ENCODE data around the gene MZT2A.
"Not testable (repeated sequence)": the region's sequence is repeated elsewhere in the genome, so short reads cannot be mapped to it uniquely, and the experiment has no call there.

MZT2A gene

DNA sequence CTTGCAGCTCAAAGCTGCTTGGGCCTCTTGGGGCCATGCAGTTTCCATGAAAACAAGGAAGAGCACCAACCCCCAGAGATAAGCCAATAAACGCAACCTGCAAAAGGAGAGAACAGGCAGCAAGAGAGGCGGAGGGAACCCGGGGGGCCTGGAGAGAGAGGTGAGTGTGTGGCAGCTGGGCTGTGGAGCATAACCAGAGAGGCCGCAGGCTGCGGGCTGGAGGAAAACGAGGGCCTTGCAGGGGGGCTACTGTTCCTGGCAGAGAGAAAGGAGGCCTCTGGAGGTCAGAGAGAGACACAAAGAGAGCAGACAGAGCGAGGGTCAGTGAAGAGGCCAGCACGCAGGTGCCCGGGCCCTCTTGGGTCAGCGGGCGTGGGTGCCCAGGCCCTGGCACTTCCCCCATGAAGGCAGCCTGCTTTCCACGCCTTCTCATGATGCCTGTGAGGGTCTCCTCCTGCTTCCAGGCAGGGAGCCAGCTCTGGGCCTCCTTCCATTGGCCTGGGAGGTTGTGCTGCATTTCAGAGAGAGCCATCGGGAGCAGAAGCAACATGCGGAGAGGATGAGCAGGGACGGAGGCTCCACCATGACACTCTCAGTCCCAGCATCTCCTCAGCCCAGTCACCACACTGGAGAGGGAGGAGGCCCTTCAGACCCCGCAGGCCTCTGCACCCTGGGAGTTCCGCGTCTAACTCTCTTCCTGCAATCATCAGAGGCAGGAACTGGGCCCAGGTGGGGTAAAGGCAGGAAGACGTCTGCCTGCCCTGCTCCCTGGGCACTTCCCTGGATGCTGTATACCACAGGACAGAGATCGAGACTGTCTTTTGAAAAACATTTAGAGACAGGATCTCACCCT is 1.4 kb downstream of the MZT2A start:
- not testable (repeated sequence) for DNase-seq

DNA sequence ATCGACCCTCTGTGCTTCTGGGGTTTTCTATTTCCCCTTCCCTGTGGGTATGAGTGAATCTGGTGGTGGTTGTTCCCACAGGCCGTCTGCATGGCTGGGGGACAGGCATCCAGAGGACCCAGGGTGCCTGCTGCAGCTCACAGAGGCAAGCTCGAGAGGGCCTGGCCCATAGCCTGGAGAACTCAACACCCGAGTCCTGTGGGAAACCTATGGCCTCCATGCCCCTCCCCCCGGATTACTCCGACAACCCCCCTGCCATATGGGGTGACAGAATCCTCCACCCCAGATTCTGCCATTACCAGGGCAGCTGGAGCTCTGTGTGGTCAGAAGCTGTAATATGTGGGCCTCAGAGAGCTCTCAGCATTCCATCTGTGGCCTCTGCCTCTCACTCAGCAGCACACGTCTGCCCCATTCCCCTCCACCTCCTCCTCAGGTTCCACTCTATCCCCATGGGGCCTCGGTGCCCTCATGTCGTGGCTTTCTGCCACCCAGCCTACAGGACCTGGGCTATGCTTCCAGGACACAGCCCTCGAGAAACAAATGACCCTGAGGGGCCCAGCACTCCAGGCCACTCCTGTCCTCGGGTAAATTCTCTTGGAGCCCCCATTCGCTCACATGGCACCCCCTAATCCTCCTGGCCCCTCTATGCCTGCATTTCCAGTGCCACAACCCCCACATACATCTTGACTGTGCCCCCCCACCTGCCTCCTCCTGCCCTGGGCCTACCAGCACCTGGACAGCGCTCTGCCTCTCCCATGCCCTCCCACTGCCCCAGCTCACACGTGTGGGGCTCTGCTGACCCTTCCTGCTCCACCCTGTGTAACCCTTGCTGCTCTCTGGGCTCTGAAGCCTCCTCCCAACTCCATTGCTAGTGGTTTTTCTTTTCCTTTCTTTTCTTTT is 3.6 kb downstream of the MZT2A start:
- DNase-seq, result no peak

DNA sequence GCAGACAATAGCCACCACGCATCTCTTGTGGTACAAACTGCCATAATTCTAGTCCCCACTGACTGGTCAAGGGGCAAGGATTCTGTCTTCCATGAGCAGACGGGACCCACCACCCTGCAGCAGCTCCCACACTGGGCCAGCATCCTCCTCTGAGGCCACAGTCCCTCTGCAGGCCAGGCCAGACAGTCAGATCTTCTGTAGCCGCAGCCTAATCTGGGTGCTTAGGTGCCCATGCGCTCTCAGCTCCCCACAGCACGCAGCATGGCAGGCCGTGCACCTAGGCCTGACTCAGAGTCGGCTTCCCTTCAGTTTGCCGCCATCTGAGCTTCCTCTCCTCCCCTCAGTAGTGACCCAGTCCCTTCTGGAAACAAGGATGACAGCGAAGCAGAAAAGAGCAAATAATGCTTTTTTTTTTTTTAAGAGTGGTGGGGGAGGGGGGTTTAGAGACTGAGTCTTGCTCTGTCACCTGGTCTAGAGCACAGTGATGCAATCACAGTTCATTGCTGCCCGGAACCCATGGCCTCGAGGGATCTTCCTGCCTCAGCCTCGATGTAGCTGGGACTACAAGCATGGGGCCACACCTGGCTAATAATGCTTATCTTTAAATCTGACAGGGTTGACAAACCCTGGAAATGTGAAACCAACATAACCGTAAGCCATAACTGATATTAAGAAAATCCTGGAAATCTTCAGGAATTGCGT is 5.8 kb downstream of the MZT2A start:
- DNase-seq, result not testable (repeated sequence)

DNA sequence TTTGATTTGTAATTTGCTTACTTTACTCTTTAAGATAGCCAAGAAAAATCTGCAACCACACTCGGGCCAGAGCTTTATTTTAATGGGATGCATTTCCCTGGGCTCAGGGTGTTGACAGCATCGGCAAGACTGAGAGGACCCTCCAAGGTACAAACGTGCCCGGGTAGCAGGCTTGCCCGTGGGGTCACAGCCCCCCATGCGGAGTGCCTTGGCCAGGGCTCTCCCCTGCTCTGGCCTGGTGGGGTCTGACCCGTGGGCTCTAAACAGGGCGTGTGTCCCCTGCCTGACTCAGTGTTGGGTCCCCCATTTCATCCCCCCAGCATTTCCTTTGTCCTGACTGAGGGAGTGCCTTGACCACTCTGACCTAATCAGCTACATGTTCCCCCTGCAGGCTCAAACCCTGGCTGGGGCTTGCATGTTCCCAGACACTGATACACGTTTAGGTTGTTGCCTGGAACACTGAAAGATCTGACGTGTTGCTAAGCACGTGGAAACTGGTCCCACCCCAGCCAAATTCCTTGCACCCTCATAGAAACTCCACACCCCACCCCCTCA is 7.2 kb downstream of the MZT2A start:
- not testable (repeated sequence) for DNase-seq

DNA sequence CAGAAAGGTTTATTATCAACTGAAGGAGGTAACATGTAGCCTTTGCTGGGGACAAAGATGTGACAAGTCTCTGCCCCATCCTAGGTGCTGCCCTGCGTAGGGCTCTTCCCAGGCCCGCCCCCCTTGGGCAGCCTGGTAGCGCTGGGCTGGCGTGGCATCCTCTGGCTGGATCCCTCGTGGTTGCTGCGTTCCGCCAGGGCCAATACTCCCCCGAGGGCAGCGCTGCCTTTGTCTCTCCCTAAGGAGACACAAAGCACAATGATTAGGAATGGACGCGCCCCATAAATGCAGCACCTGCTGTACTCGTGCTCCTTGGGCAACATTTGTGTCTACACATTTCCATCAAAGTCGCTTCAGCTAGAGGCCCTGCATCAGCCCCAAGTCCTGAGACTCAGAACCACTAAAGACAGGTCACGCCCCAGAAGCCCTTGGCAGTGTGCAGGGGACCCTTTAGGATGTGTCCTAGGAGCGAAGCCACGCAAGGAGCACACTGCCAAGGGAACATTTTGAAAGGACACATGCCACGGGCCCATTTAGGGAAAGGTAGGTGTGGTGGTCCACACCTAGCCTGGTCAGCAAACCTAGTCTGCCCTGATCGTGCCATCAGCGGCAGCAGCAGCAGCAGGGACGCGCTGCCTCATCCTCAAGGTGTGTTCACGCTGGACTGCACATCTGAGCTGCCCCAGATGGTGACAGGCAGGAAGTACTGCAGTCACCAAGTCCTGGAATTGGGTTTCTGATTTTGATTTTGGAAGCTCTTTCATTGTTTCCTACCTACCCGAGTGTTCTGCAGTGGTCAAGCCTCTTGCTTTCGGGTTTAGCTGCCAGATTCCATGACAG is 8.0 kb downstream of the MZT2A start:
- DNase-seq, result not testable (repeated sequence)

DNA sequence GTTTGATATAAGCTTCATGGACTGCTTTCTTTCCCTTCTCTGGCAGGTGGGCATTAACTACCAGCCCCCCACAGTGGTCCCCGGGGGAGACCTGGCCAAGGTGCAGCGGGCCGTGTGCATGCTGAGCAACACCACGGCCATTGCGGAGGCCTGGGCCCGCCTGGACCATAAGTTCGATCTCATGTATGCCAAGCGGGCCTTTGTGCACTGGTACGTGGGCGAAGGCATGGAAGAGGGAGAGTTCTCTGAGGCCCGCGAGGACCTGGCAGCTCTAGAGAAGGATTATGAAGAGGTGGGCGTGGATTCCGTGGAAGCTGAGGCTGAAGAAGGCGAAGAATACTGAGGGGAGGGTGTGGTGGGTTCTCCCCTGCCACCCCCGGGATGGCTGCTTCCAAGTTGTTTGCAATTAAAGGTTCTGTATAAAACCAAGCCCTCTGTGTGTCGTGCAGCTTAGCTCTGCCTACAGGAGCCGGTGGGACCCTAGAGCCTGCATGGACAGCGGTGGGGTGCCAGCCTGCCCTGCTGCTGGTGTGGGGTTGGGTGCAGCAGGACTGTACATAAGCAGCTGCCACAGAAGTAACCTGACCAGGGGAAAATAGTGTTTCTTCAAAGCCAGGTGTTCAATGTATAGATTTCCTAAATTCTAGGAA is 9.6 kb downstream of the MZT2A start:
- DNase-seq, result not testable (repeated sequence)

DNA sequence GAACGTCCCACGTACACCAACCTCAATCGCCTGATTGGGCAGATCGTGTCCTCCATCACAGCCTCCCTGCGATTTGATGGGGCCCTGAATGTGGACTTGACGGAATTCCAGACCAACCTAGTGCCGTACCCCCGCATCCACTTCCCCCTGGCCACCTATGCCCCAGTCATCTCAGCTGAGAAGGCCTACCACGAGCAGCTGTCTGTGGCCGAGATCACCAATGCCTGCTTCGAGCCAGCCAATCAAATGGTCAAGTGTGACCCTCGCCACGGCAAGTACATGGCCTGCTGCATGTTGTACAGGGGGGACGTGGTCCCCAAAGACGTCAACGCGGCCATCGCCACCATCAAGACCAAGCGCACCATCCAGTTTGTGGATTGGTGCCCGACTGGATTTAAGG is 11.8 kb downstream of the MZT2A start:
- DNase-seq, result not testable (repeated sequence)

DNA sequence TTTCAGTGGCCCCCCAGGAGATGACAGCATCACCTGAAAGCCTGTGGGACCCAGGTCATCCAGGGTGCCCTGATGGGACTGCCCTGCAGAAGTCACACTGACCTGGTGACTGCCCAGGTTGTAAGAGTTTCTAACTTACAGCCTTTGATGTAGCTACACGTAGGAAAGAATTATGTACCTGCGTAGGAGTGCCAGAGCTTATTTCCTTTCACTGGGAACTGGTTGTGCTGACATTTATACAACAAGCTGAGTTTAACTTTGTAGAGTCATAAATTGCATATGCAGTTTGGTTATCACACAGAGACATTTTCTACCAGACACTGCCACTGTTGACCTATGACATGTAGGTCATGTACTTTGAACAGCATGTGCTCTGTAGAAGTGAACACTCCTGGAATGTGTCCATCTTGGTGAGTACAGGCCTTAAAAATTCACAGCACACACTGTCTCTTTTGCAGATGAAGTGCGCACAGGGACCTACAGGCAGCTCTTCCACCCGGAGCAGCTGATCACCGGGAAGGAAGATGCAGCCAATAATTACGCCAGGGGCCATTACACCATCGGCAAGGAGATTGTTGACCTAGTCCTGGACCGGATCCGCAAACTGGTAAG is 13.2 kb downstream of the MZT2A start:
- DNase-seq, result not testable (repeated sequence)

DNA sequence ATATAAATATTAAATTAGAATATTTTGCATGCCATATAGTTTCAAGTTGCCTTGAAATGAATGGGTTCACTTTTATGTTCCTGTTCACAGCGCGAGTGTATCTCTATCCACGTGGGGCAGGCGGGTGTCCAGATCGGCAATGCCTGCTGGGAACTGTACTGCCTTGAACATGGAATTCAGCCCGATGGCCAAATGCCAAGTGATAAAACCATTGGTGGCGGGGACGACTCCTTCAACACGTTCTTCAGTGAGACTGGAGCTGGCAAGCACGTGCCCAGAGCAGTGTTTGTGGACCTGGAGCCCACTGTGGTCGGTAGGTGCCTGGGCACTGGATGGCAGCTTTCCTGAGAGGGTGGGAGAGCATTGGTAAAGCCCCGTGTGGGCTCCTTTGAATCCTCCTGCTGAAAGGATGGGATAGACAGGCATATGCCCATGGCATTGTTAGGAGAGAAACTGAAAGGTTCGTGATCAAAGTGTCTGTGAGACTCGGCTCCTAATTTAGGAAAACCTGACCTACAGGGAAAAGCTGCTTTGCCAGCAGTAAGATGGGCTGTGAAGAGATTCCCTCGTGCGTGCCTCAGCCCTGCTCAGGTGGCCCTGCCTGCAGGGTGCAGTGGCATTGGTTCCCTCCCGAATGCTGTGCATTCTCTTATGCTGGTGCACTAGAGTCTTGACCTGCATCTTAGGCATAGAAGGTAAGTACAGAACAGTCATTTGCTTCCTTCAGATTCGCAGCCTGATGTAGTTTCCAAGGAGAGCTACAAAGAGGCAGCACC is 13.9 kb downstream of the MZT2A start:
- DNase-seq, result not testable (repeated sequence)

DNA sequence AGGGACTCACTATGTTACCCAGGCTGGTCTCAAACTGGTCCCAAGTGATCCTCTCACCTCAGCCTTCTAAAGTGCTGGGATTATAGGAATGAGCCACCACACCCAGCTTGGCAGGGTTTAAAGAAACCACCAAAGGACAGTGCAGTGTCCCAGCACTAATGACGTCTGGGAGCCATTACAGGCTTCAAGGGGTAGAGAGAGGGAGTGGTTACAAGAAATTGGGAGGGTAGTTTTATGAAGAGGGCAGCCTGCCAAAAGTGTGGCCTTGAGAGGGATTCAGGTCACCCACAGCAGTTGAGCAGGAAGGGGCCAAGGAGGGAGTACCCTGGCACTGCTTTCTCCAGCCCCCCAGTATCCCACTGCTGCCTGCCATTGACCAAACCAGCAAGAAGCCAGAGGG is 15.0 kb downstream of the MZT2A start:
- DNase-seq, result not testable (repeated sequence)

DNA sequence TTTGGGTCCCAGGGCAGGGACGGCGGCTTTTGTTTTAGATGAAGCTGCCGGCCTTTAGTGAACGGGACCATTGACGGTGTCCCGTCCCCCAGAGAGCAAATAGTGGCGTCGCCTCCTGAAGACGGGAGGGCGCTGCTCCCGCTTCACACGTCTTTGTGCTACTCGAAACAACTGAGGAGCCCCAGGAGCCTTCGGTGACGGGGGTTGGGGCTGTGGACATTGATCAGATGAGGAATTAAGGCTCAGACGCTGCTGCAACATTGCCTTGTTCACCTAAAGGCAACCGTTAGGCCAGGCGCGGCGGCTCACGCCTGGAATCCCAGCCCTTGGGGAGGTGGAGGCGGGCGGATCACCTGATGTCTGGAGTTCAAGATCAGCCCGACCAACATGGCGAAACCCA is 15.8 kb downstream of the MZT2A start:
- DNase-seq, result not testable (repeated sequence)

DNA sequence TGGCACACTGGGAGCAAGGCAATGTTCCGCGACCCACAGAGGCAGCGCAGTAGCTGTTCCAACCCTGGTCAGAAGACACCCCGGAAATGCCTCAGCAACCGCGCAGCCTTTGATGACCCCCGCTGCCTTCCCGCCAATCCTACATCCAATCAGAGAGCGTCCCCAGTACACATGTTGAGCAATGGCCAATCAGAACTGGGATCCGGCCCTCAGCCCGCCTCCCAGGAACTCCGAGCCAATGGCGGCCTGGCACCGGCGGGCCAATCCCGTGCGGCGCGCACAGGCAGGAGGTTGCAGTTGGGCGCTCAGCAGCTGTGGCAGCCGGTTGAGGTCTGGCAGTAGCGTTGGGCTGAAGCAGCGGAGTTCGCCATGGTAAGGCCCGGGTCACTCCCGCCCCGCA is 16.4 kb downstream of the MZT2A start, which contains the start of gene TUBA3D:
Gene TUBA3D (plus strand): TSS at position 289 of the 400 bp plus-strand sequence. CDS start 81 bp downstream, at position 370.
- DNase-seq, result no peak

DNA sequence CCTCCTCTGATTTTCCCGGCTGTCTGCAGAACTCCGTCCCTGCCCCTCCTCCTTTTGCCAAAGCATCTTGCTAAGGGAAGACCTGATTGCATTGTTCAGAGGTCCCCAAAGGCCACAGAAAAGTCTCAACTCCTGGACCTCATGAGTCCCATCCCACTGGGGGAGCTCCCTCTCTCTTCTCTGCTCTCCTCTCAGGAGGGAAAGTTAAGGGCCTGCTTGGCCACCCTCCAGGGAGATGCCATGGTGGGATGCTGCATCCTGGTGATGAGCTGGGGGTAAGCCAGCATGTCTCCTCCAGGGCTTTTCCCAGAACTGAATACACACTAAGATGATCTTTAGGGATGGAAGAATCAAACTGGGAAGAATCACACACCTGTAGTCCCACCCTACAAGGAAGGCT is 18.9 kb downstream of the MZT2A start:
- DNase-seq, result not testable (repeated sequence)

DNA sequence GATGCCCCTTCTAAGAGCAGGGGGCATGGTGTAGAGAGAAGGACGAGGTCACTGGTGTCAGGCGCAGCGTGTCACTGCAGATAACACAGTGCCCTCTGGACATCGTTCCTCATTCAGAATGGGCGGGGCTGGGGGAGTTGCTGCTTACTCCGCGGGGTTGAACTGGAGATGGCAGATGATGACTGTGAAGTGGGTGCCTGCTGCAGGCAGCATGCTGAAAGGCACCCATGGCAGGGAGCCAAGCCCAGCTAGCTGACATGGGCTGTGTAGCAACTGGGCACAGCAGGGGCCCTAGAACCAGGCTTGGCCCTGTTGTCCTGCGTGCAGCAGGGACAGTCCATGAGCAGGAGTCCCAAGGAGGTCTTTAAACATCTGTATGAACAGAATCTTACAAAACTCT is 20.6 kb downstream of the MZT2A start:
- DNase-seq, result not testable (repeated sequence)

DNA sequence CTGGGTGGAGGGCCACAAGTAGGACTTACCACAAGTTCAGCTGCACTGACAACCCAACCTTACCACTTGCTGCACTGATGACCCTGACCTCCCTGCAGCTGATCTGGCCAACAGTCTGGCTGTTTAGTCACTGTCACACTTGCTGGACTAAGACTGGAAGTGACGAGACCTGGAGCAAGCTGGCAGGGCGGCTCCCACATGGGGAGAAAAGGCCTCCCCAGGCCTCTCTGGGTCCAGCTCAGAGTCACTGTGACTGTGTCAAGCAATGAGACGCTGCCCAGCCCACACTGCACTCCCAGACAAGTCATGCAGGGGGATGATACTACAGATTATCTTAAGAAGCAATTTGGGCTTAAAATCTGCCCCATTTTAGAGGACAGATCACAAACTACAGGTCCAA is 21.3 kb downstream of the MZT2A start:
- not testable (repeated sequence) for DNase-seq

DNA sequence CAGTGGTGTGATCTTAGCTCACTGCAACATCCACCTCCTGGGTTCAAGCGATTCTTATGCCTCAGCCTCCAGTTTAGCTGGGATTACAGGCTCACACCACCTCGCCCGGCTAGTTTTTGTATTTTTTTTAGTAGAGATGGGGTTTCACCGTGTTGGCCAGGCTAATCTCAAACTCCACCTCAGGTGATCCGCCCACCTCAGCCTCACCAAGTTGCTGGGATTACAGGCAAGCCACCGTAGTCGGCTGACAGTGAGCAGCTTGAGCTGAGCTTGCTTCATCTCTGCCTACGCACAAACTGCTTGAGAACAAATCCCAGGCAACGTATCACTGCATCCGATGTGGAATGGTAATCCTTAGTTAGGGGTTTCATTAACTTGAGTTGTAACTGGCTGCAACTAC is 24.5 kb downstream of the MZT2A start:
- not testable (repeated sequence) for DNase-seq

DNA sequence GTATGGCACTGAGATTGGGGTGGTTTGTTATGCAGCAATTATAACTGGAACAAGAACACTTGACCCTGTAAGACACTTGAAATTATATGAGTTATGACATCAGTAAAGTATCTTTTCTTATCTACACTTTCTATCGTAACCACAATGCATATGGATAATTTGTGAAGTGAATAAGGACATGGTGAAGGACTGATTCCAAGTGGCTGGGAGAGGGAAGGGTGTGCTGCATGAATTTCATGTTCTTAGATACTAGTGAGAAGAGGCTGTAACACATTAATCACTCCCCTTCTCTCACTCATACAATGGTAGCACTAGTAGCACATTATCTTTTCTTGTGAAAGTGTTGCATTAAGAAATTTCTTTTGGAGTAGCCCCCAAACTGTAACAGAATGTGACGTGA is 37.3 kb downstream of the MZT2A start:
- DNase-seq, result not testable (repeated sequence)

DNA sequence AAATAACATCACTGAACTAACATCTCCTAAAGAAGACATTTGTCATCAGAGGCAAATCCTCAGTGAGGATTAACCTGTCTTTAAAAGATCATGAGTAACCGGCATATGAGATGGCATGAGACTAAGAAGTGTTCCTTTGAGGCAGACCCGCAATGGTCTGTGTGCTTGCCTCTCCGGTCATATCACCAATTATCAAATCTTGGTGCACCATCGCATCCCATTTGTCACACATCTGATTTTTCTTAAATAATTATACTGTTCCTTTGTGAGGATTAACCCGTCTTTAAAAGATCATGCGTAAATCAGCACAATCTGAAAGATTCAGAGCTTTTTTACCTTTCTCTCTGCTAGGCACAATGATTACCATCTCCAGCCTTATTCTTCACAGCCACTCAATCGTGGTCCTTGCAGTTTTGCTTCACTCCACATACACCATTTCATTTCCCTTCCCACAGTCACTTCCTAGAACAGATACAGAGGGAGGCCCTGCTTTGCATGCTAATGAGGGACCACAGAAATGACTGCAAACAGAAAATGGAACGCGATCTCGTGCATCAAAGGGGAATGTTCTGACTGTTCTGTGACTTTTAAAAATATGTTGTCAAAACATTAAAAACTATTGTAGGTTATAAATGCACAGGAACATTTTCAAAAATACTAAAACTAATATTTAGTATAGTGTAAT is 40.8 kb downstream of the MZT2A start:
- not testable (repeated sequence) for DNase-seq

DNA sequence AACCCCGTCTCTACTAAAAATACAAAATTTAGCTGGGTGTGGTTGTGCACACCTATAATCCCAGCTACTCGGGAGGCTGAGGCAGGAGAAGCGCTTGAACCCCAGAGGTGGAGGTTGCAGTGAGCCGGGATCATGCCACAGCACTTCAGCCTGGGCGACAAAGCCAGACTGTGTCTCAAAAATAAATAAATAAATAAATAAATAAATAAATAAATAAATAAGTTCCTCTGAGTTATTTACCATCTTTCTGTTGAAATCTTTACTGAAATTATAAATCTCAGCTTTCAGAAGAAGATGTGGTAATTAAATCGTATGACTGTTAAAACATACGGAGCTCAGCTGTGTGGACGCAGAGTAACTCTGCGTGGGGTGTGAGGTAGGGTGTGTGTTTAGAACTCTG is 44.2 kb downstream of the MZT2A start:
- not testable (repeated sequence) for DNase-seq

Data from right forelimb (tissue), 1 donor.